Tibial nerve (tissue), 4 donors: ENCODE data around the gene VWA8.

Experiments
- CTCF ChIP-seq, 5 experiments: fragments of 200-600 bp in 3 of 5; fragments of 450-650 bp in 2 of 5; sonication (generic) in 3 of 5; IDR thresholded peaks; one replicate each; pipeline ENCODE4 v1.5.1; 2016 to 2019; ENCODE audit warnings: antibody characterized with exemption in 5 of 5, mild to moderate bottlenecking in 3 of 5, moderate library complexity in 2 of 5
- EP300 ChIP-seq, 2 donors: sonication (generic); formaldehyde crosslinking; IDR thresholded peaks; one replicate each; pipeline ENCODE4 v1.6.1; 2017; ENCODE audit warnings: antibody characterized with exemption in 2 of 2, mild to moderate bottlenecking in 1 of 2

- TF ChIP-seq EP300 (IDR thresholded peaks at IDR 0.05) (no peak), CTCF (IDR thresholded peaks at IDR 0.05) (no peak)
Measured at GRCh38 chr13:41970918-41971317, 10.0 kb upstream of the VWA8 start.
